GM23248 (cell line): ENCODE results near the gene RABEP1. TPM values are rescaled to one million over a fixed set of nuclear protein-coding genes. Genes with fewer than 3 reads are reported as not detected.

ENCODE experiments used
- DNase-seq: peaks from one replicate; pipeline ENCODE4 v3.0.0-alpha.2; 2015
- H2AFZ ChIP-seq: fragments of 200-600 bp; sonication (generic); 2 replicates; pipeline ENCODE4 v1.6.1; 2016; ENCODE audit warnings: antibody characterized with exemption
- H3F3A ChIP-seq: fragments of 200-600 bp; sonication (generic); 2 replicates; pipeline ENCODE4 v1.6.1; 2016; ENCODE audit warnings: mild to moderate bottlenecking, antibody characterized with exemption, mixed run types; ENCODE audit not compliant: insufficient read depth
- H3K27ac ChIP-seq: fragments of 200-600 bp; sonication (generic); 2 replicates; pipeline ENCODE4 v1.5.1; 2016; ENCODE audit warnings: mild to moderate bottlenecking
- H3K27me3 ChIP-seq: fragments of 200-600 bp; sonication (generic); replicated peaks from 2 replicates; pipeline ENCODE4 v1.6.1; 2016; ENCODE audit warnings: mild to moderate bottlenecking; ENCODE audit not compliant: insufficient read depth
- H3K36me3 ChIP-seq: fragments of 200-600 bp; sonication (generic); 2 replicates; pipeline ENCODE4 v1.6.1; 2016; ENCODE audit warnings: low read depth, mild to moderate bottlenecking
- H3K4me1 ChIP-seq: fragments of 200-600 bp; sonication (generic); 2 replicates; pipeline ENCODE4 v1.6.1; 2016; ENCODE audit warnings: mild to moderate bottlenecking; ENCODE audit not compliant: insufficient read depth
- H3K4me2 ChIP-seq: fragments of 200-600 bp; sonication (generic); one replicate; pipeline ENCODE4 v1.6.1; 2016; ENCODE audit warnings: mild to moderate bottlenecking; ENCODE audit not compliant: unreplicated experiment
- H3K4me3 ChIP-seq: fragments of 200-600 bp; sonication (generic); 2 replicates; pipeline ENCODE4 v1.5.1; 2016; ENCODE audit warnings: mild to moderate bottlenecking
- H3K79me2 ChIP-seq: fragments of 200-600 bp; sonication (generic); 2 replicates; pipeline ENCODE4 v1.6.1; 2016; ENCODE audit warnings: mild to moderate bottlenecking; ENCODE audit not compliant: insufficient read depth
- H3K9ac ChIP-seq: fragments of 200-600 bp; sonication (generic); 2 replicates; pipeline ENCODE4 v1.6.1; 2016; ENCODE audit warnings: mild to moderate bottlenecking
- H3K9me2 ChIP-seq: fragments of 200-600 bp; sonication (generic); 2 replicates; pipeline ENCODE4 v1.6.1; 2016; ENCODE audit warnings: mixed run types, mild to moderate bottlenecking, moderate library complexity; ENCODE audit not compliant: insufficient read depth
- H3K9me3 ChIP-seq: fragments of 200-600 bp; sonication (generic); one replicate; pipeline ENCODE4 v1.6.1; 2017; ENCODE audit warnings: low read depth
- H4K20me1 ChIP-seq: fragments of 200-600 bp; sonication (generic); 2 replicates; pipeline ENCODE4 v1.6.0; 2016; ENCODE audit not compliant: insufficient read depth
- EZH2 ChIP-seq: fragments of 200-600 bp; sonication (generic); IDR thresholded peaks from 2 replicates; pipeline ENCODE4 v1.6.1; 2018; ENCODE audit warnings: antibody characterized with exemption, mild to moderate bottlenecking; ENCODE audit not compliant: insufficient read depth, poor library complexity, severe bottlenecking
- EZH2phosphoT487 ChIP-seq: fragments of 200-600 bp; sonication (generic); IDR thresholded peaks from 2 replicates; pipeline ENCODE4 v1.6.1; 2018; ENCODE audit warnings: antibody characterized with exemption, moderate library complexity, mild to moderate bottlenecking, low read depth; ENCODE audit not compliant: insufficient read depth
- WGBS, 2 experiments: methylation state at CpG; one replicate each; pipeline ENCODE4 v1.1.6; 2015 to 2017; ENCODE audit warnings: low lambda C conversion rate in 2 of 2, low coverage in 1 of 2; ENCODE audit errors: missing lambda C conversion rate in 2 of 2; 5-methylcytosine and 5-hydroxymethylcytosine counted together
- in situ Hi-C: fragments of 300-500 bp; cut with MboI; formaldehyde crosslinking; loops from 2 replicates; pipeline ENCODE4 v1.15.0; 2020
- polyA plus RNA-seq: library from polyadenylated mRNA; unstranded; fragments of >200 nt; fragmentation: Nextera tagmentation; extraction: Ambion mirVana; gene quantifications from 2 replicates; pipeline ENCODE4 v1.2.1, GENCODE V29; 2016
- total RNA-seq: library from RNA; depleted of rRNA; stranded (reverse); fragments of >200 nt; shearing (Covaris generic); gene quantifications from 2 replicates; pipeline ENCODE4 v1.2.3, GENCODE V29; 2014

The RABEP1 gene
- total and polyA plus RNA-seq, 2 experiments from 2014 or later: 26.3 to 33.6 TPM

DNA sequence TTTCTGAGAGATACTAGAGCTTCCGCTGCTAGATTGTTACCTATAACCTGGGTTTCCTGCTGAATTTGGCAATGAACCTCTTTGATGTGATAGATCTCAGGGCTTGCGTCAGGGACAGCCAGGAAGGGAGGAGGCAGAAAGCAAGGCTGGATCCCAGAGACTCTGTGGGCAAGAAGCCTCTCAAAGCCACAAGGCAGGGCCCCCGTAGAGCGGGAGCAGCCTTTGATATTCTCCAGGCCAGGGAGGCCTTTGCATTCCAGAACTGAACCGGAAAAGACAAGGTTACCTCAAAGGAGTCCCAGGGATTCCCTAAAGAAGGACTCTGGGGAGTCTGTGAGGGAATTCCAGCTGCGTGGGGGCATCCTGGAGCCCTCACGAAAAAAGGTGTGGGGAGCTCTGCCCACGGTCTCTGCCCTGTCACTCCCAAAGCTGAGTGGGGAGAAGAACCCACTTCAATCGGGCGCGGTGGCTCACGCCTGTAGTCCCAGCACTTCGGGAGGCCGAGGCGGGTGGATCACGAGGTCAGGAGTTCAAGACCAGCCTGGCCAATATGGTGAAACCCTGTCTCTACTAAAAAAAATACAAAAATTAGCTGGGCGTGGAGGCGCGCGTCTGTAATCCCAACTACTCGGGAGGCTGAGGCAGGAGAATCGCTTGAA, 33.1 kb upstream of the RABEP1 start:
- Histone ChIP-seq H4K20me1 (no peaks in the 10 kb centered on the region), H3K4me2 (no peak overlapping the region), H3K4me1 (no peaks in the 10 kb centered on the region), H3K9me2 (no peaks in the 10 kb centered on the region), H3K27ac (no peak overlapping the region), H3K9me3 (no peaks in the 10 kb centered on the region), H3K79me2 (no peaks in the 10 kb centered on the region), H3K4me3 (no peak overlapping the region), H3K36me3 (no peaks in the 10 kb centered on the region), H3K27me3 (no peaks in the 10 kb centered on the region), H3F3A (no peaks in the 10 kb centered on the region), H2AFZ (no peak overlapping the region), H3K9ac (no peak overlapping the region)
- in situ Hi-C loops: no loop called here
- no peak for DNase-seq
- TF ChIP-seq EZH2: no peak
- no peak for TF ChIP-seq EZH2phosphoT487
- WGBS, 2 experiments: 46 to 52% methylated on average over 22 of the region's 22 CpGs

DNA sequence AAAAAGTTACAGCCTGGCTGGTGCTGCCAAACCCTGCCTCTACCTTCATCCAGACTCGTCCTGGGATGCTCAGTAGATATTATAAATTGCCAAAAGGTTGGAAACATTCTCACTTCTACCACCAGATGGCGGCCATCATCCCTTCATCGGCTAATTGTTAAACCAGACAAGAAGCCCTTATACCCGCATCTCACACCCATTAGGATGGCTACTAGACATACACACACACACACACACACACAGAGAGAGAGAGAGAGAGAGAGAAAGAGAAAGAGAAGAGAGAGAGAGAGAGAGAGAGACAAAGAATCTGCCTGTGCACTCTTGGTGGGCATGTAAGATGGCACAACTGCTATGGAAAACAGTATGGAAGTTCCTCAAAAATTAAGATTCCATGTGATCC, 32.5 kb upstream of the RABEP1 start:
- Histone ChIP-seq H3K4me3 (no peak overlapping the region), H3K4me2 (no peak overlapping the region), H3K4me1 (no peaks in the 10 kb centered on the region), H3K9ac (no peak overlapping the region), H3K9me2 (no peaks in the 10 kb centered on the region), H2AFZ (0 out of 2 replicates have a peak overlapping the region, but pooled peaks have one; percentile 61), H3K79me2 (no peaks in the 10 kb centered on the region), H3K27me3 (no peaks in the 10 kb centered on the region), H3F3A (no peaks in the 10 kb centered on the region), H3K27ac (no peak overlapping the region), H3K9me3 (no peaks in the 10 kb centered on the region), H4K20me1 (no peaks in the 10 kb centered on the region), H3K36me3 (no peaks in the 10 kb centered on the region)
- DNase-seq: peak; percentile 78
- no peak for TF ChIP-seq EZH2
- no peak for TF ChIP-seq EZH2phosphoT487
- in situ Hi-C loops: loop anchor here (25.0 kb wide), 1 partner anchor 1188 kb away; the partner anchor contains the start of genes AIPL1 and PIMREG
- 3 to 6% methylated on average over 4 of the region's 4 CpGs for WGBS, 2 experiments

DNA sequence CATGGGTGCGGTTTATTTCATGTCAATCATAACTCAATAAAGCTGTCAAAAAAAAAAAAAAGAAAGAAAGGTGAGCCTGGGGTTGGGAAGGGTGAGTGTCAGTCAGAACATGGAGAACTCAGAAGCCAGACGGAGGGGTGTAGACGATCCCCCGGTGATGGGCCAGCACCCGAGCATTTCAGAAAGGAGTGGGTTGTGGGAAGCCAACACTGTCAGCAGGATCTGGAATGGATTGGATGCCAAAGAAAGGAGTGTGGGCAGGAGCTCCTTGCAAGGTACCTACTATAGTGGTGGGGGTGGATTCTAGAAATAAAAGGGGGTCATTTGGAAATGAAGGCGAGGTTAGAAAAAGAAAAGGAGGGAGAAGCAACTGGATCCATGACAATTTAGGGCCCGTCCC, 27.7 kb upstream of the RABEP1 start:
- H3K9me2 ChIP-seq: no peaks in the 10 kb centered on the region
- TF ChIP-seq EZH2phosphoT487: no peak
- TF ChIP-seq EZH2: no peak
- H2AFZ ChIP-seq: no peak overlapping the region
- no peak overlapping the region for H3K27ac ChIP-seq
- DNase-seq: no peak
- H3K9ac ChIP-seq: no peak overlapping the region
- no peaks in the 10 kb centered on the region for H3F3A ChIP-seq
- no peaks in the 10 kb centered on the region for H3K27me3 ChIP-seq
- no peaks in the 10 kb centered on the region for H3K9me3 ChIP-seq
- no peak overlapping the region for H3K4me3 ChIP-seq
- H3K79me2 ChIP-seq: no peaks in the 10 kb centered on the region
- no peaks in the 10 kb centered on the region for H4K20me1 ChIP-seq
- H3K36me3 ChIP-seq: no peaks in the 10 kb centered on the region
- 80% methylated on average over 7 of the region's 7 CpGs for WGBS, 2 experiments
- in situ Hi-C loops: loop anchor here (25.0 kb wide), 1 partner anchor 1183 kb away; the partner anchor contains the start of genes AIPL1 and PIMREG
- H3K4me2 ChIP-seq: no peak overlapping the region
- no peaks in the 10 kb centered on the region for H3K4me1 ChIP-seq

DNA sequence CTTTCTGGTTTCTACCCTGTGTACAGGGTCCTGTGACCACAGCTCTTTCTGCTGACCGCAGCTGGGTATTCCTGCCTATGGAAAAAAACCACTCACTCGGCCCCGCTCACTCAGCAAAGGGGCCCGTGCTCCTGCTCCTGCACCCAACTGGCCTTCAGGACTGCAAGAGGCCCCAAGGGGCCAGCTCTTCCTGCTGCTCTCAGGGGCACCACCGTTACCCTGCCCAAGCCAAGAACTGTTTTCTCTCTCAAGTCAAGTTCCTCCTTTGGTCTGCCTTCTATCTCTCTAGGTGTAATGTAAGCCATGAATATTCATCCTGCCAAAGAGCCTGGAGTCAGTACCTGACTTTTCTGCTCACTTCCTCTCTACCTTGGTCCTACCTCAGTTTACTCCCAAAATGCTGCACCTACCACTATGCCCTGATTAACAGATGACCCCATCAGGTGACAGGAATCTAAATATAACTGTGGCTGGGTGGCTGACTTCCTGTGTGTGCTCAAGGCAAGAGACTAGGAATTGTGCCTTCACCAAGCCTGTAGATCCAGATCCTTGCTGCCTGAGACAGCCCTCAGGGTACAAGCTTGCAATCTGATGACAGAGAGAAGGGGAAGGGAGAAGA, 27.1 kb upstream of the RABEP1 start:
- Histone ChIP-seq H3F3A (no peaks in the 10 kb centered on the region), H3K4me1 (no peaks in the 10 kb centered on the region), H3K36me3 (no peaks in the 10 kb centered on the region), H3K4me2 (no peak overlapping the region), H3K27ac (no peak overlapping the region), H3K9ac (no peak overlapping the region), H2AFZ (no peak overlapping the region), H3K27me3 (no peaks in the 10 kb centered on the region), H3K9me3 (no peaks in the 10 kb centered on the region), H3K4me3 (no peak overlapping the region), H4K20me1 (no peaks in the 10 kb centered on the region), H3K9me2 (no peaks in the 10 kb centered on the region), H3K79me2 (no peaks in the 10 kb centered on the region)
- in situ Hi-C loops: loop anchor here (25.0 kb wide), 1 partner anchor 1182 kb away; the partner anchor contains the start of genes AIPL1 and PIMREG
- no peak for DNase-seq
- TF ChIP-seq EZH2phosphoT487 (no peak), EZH2 (no peak)
- WGBS, 2 experiments: 75 to 77% methylated on average over 5 of the region's 5 CpGs
